Fibroblast of lung (primary cell): ENCODE results near the gene HAPSTR1. TPM values are rescaled to one million over a fixed set of nuclear protein-coding genes. Genes with fewer than 3 reads are reported as not detected.
A peak's percentile ranks its signal among the peaks of the same experiment; 100 is the strongest.

Experiments used
- DNase-seq, 2 donors: peaks; one replicate each; pipeline versions ENCODE4 v3.0.0 to v3.0.0-alpha.2; 2010; ENCODE audit warnings: low read depth in 2 of 2
- H2AFZ ChIP-seq: 2 replicates; pipeline ENCODE4 v1.5.1; 2012; ENCODE audit warnings: low read length, control low read depth, inconsistent platforms
- H3K27ac ChIP-seq: 2 replicates; pipeline ENCODE4 v1.5.1; 2011; ENCODE audit warnings: low read length, control low read depth; ENCODE audit not compliant: insufficient read depth
- H3K27me3 ChIP-seq: 2 replicates; pipeline ENCODE4 v1.5.1; 2011; ENCODE audit warnings: mild to moderate bottlenecking, low read length; ENCODE audit not compliant: control insufficient read depth, insufficient read depth
- H3K36me3 ChIP-seq: 2 replicates; pipeline ENCODE4 v1.5.1; 2011; ENCODE audit warnings: low read length; ENCODE audit not compliant: control insufficient read depth, insufficient read depth
- H3K4me1 ChIP-seq: 2 replicates; pipeline ENCODE4 v1.5.1; 2011; ENCODE audit warnings: low read length; ENCODE audit not compliant: control insufficient read depth, insufficient read depth; ENCODE audit errors: extremely low read depth
- H3K4me2 ChIP-seq: 2 replicates; pipeline ENCODE4 v1.5.1; 2011; ENCODE audit warnings: low read length, control low read depth; ENCODE audit not compliant: insufficient read depth; ENCODE audit errors: extremely low read depth
- H3K4me3 ChIP-seq, 4 experiments: fragments of 200-600 bp in 1 of 4; sonication (generic) in 1 of 4; replicated peaks in 1 of 4; 2 replicates each; pipeline ENCODE4 v1.5.1; 2011 to 2016; ENCODE audit warnings: low read length in 4 of 4, low read depth in 3 of 4, mild to moderate bottlenecking in 3 of 4, control low read depth in 2 of 4, inconsistent platforms in 1 of 4, mixed read lengths in 1 of 4; ENCODE audit not compliant: insufficient read depth in 1 of 4; ENCODE audit errors: control extremely low read depth in 1 of 4
- H3K79me2 ChIP-seq: 2 replicates; pipeline ENCODE4 v1.5.1; 2012; ENCODE audit warnings: mild to moderate bottlenecking, low read length, inconsistent platforms; ENCODE audit not compliant: control insufficient read depth, insufficient read depth
- H3K9ac ChIP-seq: 2 replicates; pipeline ENCODE4 v1.5.1; 2011; ENCODE audit warnings: mild to moderate bottlenecking, low read length, control low read depth; ENCODE audit not compliant: insufficient read depth
- H3K9me3 ChIP-seq: 2 replicates; pipeline ENCODE4 v1.5.1; 2012; ENCODE audit warnings: low read depth, low read length; ENCODE audit not compliant: control insufficient read depth, insufficient read depth
- H4K20me1 ChIP-seq: 2 replicates; pipeline ENCODE4 v1.5.1; 2011; ENCODE audit warnings: low read length; ENCODE audit not compliant: control insufficient read depth, insufficient read depth; ENCODE audit errors: extremely low read depth
- CTCF ChIP-seq, 2 donors: IDR thresholded peaks in 1 of 2; conservative IDR thresholded peaks in 1 of 2; 1 replicate in 1 of 2; 2 replicates in 1 of 2; pipeline ENCODE4 v1.5.1; 2011 to 2012; ENCODE audit warnings: low read length in 2 of 2, control low read depth in 1 of 2, inconsistent platforms in 1 of 2, low read depth in 1 of 2, mild to moderate bottlenecking in 1 of 2
- EZH2 ChIP-seq: IDR thresholded peaks from 2 replicates; pipeline ENCODE4 v1.5.1; 2012; ENCODE audit warnings: low read length, control low read depth, mild to moderate bottlenecking; ENCODE audit errors: missing control alignments
- polyA plus RNA-seq, 2 donors: library from polyadenylated mRNA; depleted of rRNA in 1 of 2; stranded (reverse) in 1 of 2; unstranded in 1 of 2; fragments of >200 nt; gene quantifications; 2 replicates each; pipeline ENCODE4 v1.2.1, GENCODE V29; 2011 to 2012; ENCODE audit warnings: missing spikeins in 1 of 2
- total RNA-seq: library from RNA; depleted of rRNA; stranded (reverse); fragments of >200 nt; gene quantifications from 2 replicates; pipeline ENCODE4 v1.2.1, GENCODE V29; 2014

HAPSTR1 gene
- total and polyA plus RNA-seq, 2 donors (not counting 1 experiment from before 2014, with no cell fraction given) = 37.5 to 57.3 TPM

- H3K27ac ChIP-seq = no peak overlapping the region
- H3K4me2 ChIP-seq = no peak overlapping the region
- H3K27me3 ChIP-seq = no peaks in the 10 kb centered on the region
- H3K4me1 ChIP-seq = peaks cover 7% of the 10 kb centered on the region
- H3K79me2 ChIP-seq = peaks cover 39% of the 10 kb centered on the region
- peaks cover 9% of the 10 kb centered on the region for H3K36me3 ChIP-seq
- no peak overlapping the region for H2AFZ ChIP-seq
- H3K9ac ChIP-seq = no peak overlapping the region
- no peak overlapping the region for H3K4me3 ChIP-seq
- H4K20me1 ChIP-seq = no peaks in the 10 kb centered on the region
- DNase-seq = peak in 1 of 2 donors; percentile 31
- TF ChIP-seq EZH2 (no peak), CTCF (conservative IDR thresholded peaks at IDR 0.05 in 1 of 2, IDR thresholded peaks at IDR 0.05 in 1 of 2; ENCODE audit: low read depth in 1 of 2, low read length in 2 of 2) (no peak)
- no peaks in the 10 kb centered on the region for H3K9me3 ChIP-seq
These were observed 32.4 kb downstream of the HAPSTR1 start for GRCh38 chr16:9123871-9124270.

- no peaks in the 10 kb centered on the region for H4K20me1 ChIP-seq
- no peak overlapping the region for H2AFZ ChIP-seq
- peaks cover 7% of the 10 kb centered on the region for H3K4me1 ChIP-seq
- TF ChIP-seq EZH2 (no peak), CTCF (conservative IDR thresholded peaks at IDR 0.05 in 1 of 2, IDR thresholded peaks at IDR 0.05 in 1 of 2; ENCODE audit: low read depth in 1 of 2, low read length in 2 of 2) (no peak)
- no peak overlapping the region for H3K27ac ChIP-seq
- no peak overlapping the region for H3K4me3 ChIP-seq
- no peak overlapping the region for H3K4me2 ChIP-seq
- H3K9ac ChIP-seq = no peak overlapping the region
- no peaks in the 10 kb centered on the region for H3K27me3 ChIP-seq
- no peaks in the 10 kb centered on the region for H3K9me3 ChIP-seq
- peaks cover 9% of the 10 kb centered on the region for H3K36me3 ChIP-seq
- no peak for DNase-seq
- H3K79me2 ChIP-seq = peaks cover 40% of the 10 kb centered on the region
These were observed 33.0 kb downstream of the HAPSTR1 start for GRCh38 chr16:9124444-9124843.

- H3K27ac ChIP-seq = no peak overlapping the region
- no peak for DNase-seq
- no peak overlapping the region for H3K4me2 ChIP-seq
- no peak overlapping the region for H3K9ac ChIP-seq
- no peaks in the 10 kb centered on the region for H3K27me3 ChIP-seq
- H3K9me3 ChIP-seq = no peaks in the 10 kb centered on the region
- peaks cover 5% of the 10 kb centered on the region for H3K4me1 ChIP-seq
- H4K20me1 ChIP-seq = no peaks in the 10 kb centered on the region
- TF ChIP-seq EZH2 (no peak), CTCF (conservative IDR thresholded peaks at IDR 0.05 in 1 of 2, IDR thresholded peaks at IDR 0.05 in 1 of 2; ENCODE audit: low read depth in 1 of 2, low read length in 2 of 2) (no peak)
- peaks cover 39% of the 10 kb centered on the region for H3K79me2 ChIP-seq
- no peak overlapping the region for H3K4me3 ChIP-seq
- no peak overlapping the region for H2AFZ ChIP-seq
- peaks cover 9% of the 10 kb centered on the region for H3K36me3 ChIP-seq
These were observed 33.6 kb downstream of the HAPSTR1 start for GRCh38 chr16:9124908-9125584.
